GM12875 (cell line): ENCODE data around the gene IFNG-AS1.

Source experiments
- H3K4me3 ChIP-seq: one replicate; pipeline ENCODE4 v1.5.1; 2011; ENCODE audit warnings: low read depth, low read length, control low read depth
- TF ChIP-seq, protein P1 (sequence below): IDR thresholded peaks from 2 replicates; pipeline ENCODE4 v1.5.1; 2011; ENCODE audit warnings: low read depth, mild to moderate bottlenecking, control low read depth, inconsistent platforms, low read length, moderate library complexity, borderline replicate concordance; ENCODE audit not compliant: insufficient read depth

IFNG-AS1 gene

DNA sequence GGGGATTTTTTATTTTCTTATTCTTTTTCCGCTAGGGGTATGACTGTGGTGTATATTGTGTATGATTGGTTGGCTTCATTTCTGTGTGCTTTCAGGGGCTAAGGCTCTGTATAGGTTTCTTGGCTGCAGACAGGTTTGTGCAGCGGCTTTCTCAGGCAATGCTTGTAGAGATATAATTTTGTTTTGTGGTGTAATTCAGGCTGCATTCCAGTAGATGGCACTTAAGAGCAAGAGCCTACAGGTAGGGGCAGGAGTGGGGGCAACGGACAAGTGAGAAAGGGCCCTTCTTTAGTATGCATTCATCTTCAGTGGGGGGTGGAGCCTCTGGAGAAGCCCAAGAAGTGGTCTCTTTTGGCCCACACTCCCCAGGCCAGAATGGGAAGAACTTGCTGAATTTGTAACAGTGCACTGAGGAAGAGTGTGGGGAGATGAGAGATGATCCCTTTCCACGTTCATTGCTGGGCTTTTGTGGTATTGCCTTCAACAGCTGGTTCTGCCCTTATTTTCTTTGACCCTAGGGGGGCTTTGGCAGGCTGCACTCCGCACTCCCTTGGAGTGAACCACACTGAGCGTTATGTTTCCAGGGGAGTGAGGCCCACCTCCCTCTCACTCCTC lies 78.6 kb downstream of the IFNG-AS1 start:
- TF ChIP-seq, protein P1, sequence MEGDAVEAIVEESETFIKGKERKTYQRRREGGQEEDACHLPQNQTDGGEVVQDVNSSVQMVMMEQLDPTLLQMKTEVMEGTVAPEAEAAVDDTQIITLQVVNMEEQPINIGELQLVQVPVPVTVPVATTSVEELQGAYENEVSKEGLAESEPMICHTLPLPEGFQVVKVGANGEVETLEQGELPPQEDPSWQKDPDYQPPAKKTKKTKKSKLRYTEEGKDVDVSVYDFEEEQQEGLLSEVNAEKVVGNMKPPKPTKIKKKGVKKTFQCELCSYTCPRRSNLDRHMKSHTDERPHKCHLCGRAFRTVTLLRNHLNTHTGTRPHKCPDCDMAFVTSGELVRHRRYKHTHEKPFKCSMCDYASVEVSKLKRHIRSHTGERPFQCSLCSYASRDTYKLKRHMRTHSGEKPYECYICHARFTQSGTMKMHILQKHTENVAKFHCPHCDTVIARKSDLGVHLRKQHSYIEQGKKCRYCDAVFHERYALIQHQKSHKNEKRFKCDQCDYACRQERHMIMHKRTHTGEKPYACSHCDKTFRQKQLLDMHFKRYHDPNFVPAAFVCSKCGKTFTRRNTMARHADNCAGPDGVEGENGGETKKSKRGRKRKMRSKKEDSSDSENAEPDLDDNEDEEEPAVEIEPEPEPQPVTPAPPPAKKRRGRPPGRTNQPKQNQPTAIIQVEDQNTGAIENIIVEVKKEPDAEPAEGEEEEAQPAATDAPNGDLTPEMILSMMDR: peak; percentile 39; the same call in 1 of the 2 replicates
- H3K4me3 ChIP-seq: no peak overlapping the region

DNA sequence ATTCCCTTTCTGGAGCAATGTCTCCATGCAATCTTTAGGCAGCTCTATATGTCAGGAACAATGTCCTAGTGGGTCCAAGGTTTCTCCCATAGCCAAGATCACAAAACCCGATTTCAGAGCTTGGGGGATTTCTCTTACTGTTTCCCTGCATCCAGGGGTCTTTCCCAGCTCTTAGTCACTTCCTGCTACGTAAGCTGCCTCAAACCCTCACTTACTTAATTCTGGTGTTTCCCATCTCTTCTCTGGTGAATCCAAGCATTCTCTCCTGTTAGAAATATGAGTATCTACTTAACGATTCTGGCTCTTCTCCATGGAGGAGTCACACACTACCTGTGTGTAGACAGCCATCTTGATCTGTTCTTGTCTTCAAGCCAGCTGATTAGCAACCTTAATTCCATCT lies 80.0 kb downstream of the IFNG-AS1 start:
- TF ChIP-seq, protein P1: no peak
- H3K4me3 ChIP-seq: no peak overlapping the region
